GM18511 (cell line): ENCODE data around the gene LYRM4.

Experiments
- ATAC-seq: cut with Tn5 transposase; IDR thresholded peaks from one replicate; pipeline ENCODE4 v1.9.1; 2021; ENCODE audit warnings: mild to moderate bottlenecking, moderate library complexity; ENCODE audit not compliant: unreplicated experiment

Gene LYRM4

GRCh38 chr6:5282191-5282623 lies 21.5 kb upstream of the LYRM4 start:
- no peak for ATAC-seq

GRCh38 chr6:5280920-5281319 lies 20.2 kb upstream of the LYRM4 start:
- no peak for ATAC-seq

- ATAC-seq: peak; percentile 39
Measured at GRCh38 chr6:5279891-5280338, 19.2 kb upstream of the LYRM4 start.

GRCh38 chr6:5278565-5279120 lies 17.9 kb upstream of the LYRM4 start:
- ATAC-seq: no peak

- peak; percentile 85 for ATAC-seq
Measured at GRCh38 chr6:5278047-5278446, 17.3 kb upstream of the LYRM4 start.

GRCh38 chr6:5277589-5277988 lies 16.8 kb upstream of the LYRM4 start:
- no peak for ATAC-seq

GRCh38 chr6:5276581-5276980 lies 15.8 kb upstream of the LYRM4 start:
- ATAC-seq: no peak

GRCh38 chr6:5275497-5275896 lies 14.7 kb upstream of the LYRM4 start:
- no peak for ATAC-seq

- ATAC-seq: no peak
Measured at GRCh38 chr6:5274231-5274630, 13.5 kb upstream of the LYRM4 start.

GRCh38 chr6:5271926-5272325 lies 11.2 kb upstream of the LYRM4 start:
- no peak for ATAC-seq

GRCh38 chr6:5270093-5270680 lies 9.4 kb upstream of the LYRM4 start:
- ATAC-seq: no peak

GRCh38 chr6:5266423-5266822 lies 5.7 kb upstream of the LYRM4 start:
- ATAC-seq: no peak

- no peak for ATAC-seq
Measured at GRCh38 chr6:5261545-5262109, 877 bp upstream of the LYRM4 start.

- ATAC-seq: peak; percentile 74
Measured at GRCh38 chr6:5260111-5260620, 584 bp downstream of the LYRM4 start.

GRCh38 chr6:5259428-5259827 lies 1.3 kb downstream of the LYRM4 start:
- ATAC-seq: no peak

GRCh38 chr6:5257400-5257799 lies 3.4 kb downstream of the LYRM4 start:
- no peak for ATAC-seq

GRCh38 chr6:5256952-5257351 lies 3.8 kb downstream of the LYRM4 start:
- ATAC-seq: no peak

GRCh38 chr6:5250911-5251310 lies 9.8 kb downstream of the LYRM4 start:
- no peak for ATAC-seq

- no peak for ATAC-seq
Measured at GRCh38 chr6:5250451-5250850, 10.3 kb downstream of the LYRM4 start.

GRCh38 chr6:5249451-5250122 lies 11.2 kb downstream of the LYRM4 start:
- ATAC-seq: no peak

GRCh38 chr6:5248302-5249098 lies 12.2 kb downstream of the LYRM4 start:
- no peak for ATAC-seq
